GM23338 (cell line): ENCODE results near the gene UBE2K. TPM values are rescaled to one million over a fixed set of nuclear protein-coding genes. Genes with fewer than 3 reads are reported as not detected.
"Not testable (repeated sequence)": the region's sequence is repeated elsewhere in the genome, so short reads cannot be mapped to it uniquely, and the experiment has no call there.

Experiments used
- ATAC-seq: fragments of 200-7000 bp; cut with Tn5 transposase; 3 replicates; pipeline ENCODE4 v1.9.1; 2020
- DNase-seq: peaks from one replicate; pipeline ENCODE4 v3.0.0-alpha.2; 2015; ENCODE audit warnings: low spot score
- H2AFZ ChIP-seq: fragments of 200-600 bp; sonication (generic); 2 replicates; pipeline ENCODE4 v1.8.0; 2016; ENCODE audit warnings: antibody characterized with exemption, mild to moderate bottlenecking, moderate library complexity
- H3F3A ChIP-seq: fragments of 200-600 bp; sonication (generic); replicated peaks from 2 replicates; pipeline ENCODE4 v1.8.0; 2017; ENCODE audit warnings: antibody characterized with exemption, mixed run types, low read depth
- H3K27ac ChIP-seq: fragments of 200-600 bp; sonication (generic); 2 replicates; pipeline ENCODE4 v1.6.1; 2016; ENCODE audit warnings: low read depth
- H3K27me3 ChIP-seq: fragments of 200-600 bp; sonication (generic); 2 replicates; pipeline ENCODE4 v1.8.0; 2016; ENCODE audit warnings: mild to moderate bottlenecking, mixed run types, moderate library complexity; ENCODE audit not compliant: insufficient read depth
- H3K36me3 ChIP-seq: fragments of 200-600 bp; sonication (generic); 2 replicates; pipeline ENCODE4 v1.8.0; 2016; ENCODE audit warnings: mild to moderate bottlenecking; ENCODE audit not compliant: insufficient read depth
- H3K4me1 ChIP-seq: fragments of 200-600 bp; sonication (generic); 2 replicates; pipeline ENCODE4 v1.8.0; 2016; ENCODE audit warnings: mild to moderate bottlenecking, moderate library complexity; ENCODE audit not compliant: insufficient read depth
- H3K4me2 ChIP-seq: fragments of 200-600 bp; sonication (generic); 2 replicates; pipeline ENCODE4 v1.7.1; 2017; ENCODE audit warnings: mixed run types
- H3K4me3 ChIP-seq: fragments of 200-600 bp; sonication (generic); 2 replicates; pipeline ENCODE4 v1.6.1; 2016; ENCODE audit warnings: mixed run types
- H3K79me2 ChIP-seq: fragments of 200-600 bp; sonication (generic); replicated peaks from 2 replicates; pipeline ENCODE4 v1.8.0; 2017; ENCODE audit warnings: mild to moderate bottlenecking; ENCODE audit not compliant: insufficient read depth
- H3K9me2 ChIP-seq: fragments of 200-600 bp; sonication (generic); 2 replicates; pipeline ENCODE4 v1.8.0; 2017; ENCODE audit not compliant: insufficient read depth
- H4K20me1 ChIP-seq: fragments of 200-600 bp; sonication (generic); replicated peaks from 2 replicates; pipeline ENCODE4 v1.8.0; 2017; ENCODE audit warnings: mild to moderate bottlenecking; ENCODE audit not compliant: insufficient read depth
- H3K27ac Mint-ChIP-seq: 2 replicates; pipeline ENCODE4 v1.8.0; 2020; ENCODE audit warnings: inconsistent platforms, mild to moderate bottlenecking, moderate library complexity, mixed read lengths
- H3K27me3 Mint-ChIP-seq: 3 replicates; pipeline ENCODE4 v1.8.0; 2022; ENCODE audit warnings: low read depth, mild to moderate bottlenecking, moderate library complexity, mixed read lengths, inconsistent platforms; ENCODE audit not compliant: insufficient read depth, poor library complexity
- H3K36me3 Mint-ChIP-seq: 3 replicates; pipeline ENCODE4 v1.8.0; 2021; ENCODE audit warnings: low read depth, mild to moderate bottlenecking, inconsistent platforms, moderate library complexity, mixed read lengths
- H3K4me1 Mint-ChIP-seq: 3 replicates; pipeline ENCODE4 v1.8.0; 2020; ENCODE audit warnings: mild to moderate bottlenecking, inconsistent platforms, mixed read lengths
- H3K4me3 Mint-ChIP-seq: 3 replicates; pipeline ENCODE4 v1.8.0; 2021; ENCODE audit warnings: moderate library complexity, mild to moderate bottlenecking, inconsistent platforms, mixed read lengths
- H3K9me3 Mint-ChIP-seq: 3 replicates; pipeline ENCODE4 v1.8.0; 2020; ENCODE audit warnings: moderate library complexity, mild to moderate bottlenecking, inconsistent platforms, mixed read lengths
- ETS1 ChIP-seq: IDR thresholded peaks from 2 replicates; pipeline ENCODE4 v1.6.1; 2016; ENCODE audit warnings: antibody characterized with exemption
- EZH2 ChIP-seq: fragments of 200-600 bp; sonication (generic); IDR thresholded peaks from one replicate; pipeline ENCODE4 v1.8.0; 2017; ENCODE audit warnings: antibody characterized with exemption, mild to moderate bottlenecking, low read depth; ENCODE audit not compliant: unreplicated experiment
- EZH2phosphoT487 ChIP-seq: fragments of 200-600 bp; sonication (generic); IDR thresholded peaks from one replicate; pipeline ENCODE4 v1.8.1; 2018; ENCODE audit warnings: antibody characterized with exemption; ENCODE audit not compliant: unreplicated experiment
- NANOG ChIP-seq: IDR thresholded peaks from 2 replicates; pipeline ENCODE4 v1.6.1; 2016; ENCODE audit warnings: antibody characterized with exemption, borderline replicate concordance
- REST ChIP-seq: IDR thresholded peaks from one replicate; pipeline ENCODE4 v1.6.1; 2018; ENCODE audit warnings: antibody characterized with exemption; ENCODE audit not compliant: unreplicated experiment
- STAT1 ChIP-seq: IDR thresholded peaks from one replicate; pipeline ENCODE4 v1.6.1; 2016; ENCODE audit warnings: antibody characterized with exemption; ENCODE audit not compliant: unreplicated experiment
- ZNF114 ChIP-seq: fragments of 250-450 bp; sonication (Bioruptor Pico); IDR thresholded peaks from 2 replicates; pipeline ENCODE4 v1.5.0; 2020; ENCODE audit warnings: mild to moderate bottlenecking, moderate library complexity
- polyA plus RNA-seq: library from polyadenylated mRNA; unstranded; fragments of >200 nt; fragmentation: Nextera tagmentation; extraction: Ambion mirVana; gene quantifications from 2 replicates; pipeline ENCODE4 v1.2.1, GENCODE V29; 2016
- total RNA-seq: library from RNA; depleted of rRNA; stranded (reverse); fragments of >200 nt; shearing (Covaris generic); gene quantifications from 2 replicates; pipeline ENCODE4 v1.2.3, GENCODE V29; 2014

Gene UBE2K
- total and polyA plus RNA-seq, 2 experiments from 2014 or later, result 97.7 to 207 TPM

- no peak for TF ChIP-seq REST
- no peak for TF ChIP-seq ETS1
- no peak for TF ChIP-seq ZNF114 (CRISPR knock-in tag)
- TF ChIP-seq EZH2, result no peak
- no peak for TF ChIP-seq STAT1
- no peak for TF ChIP-seq EZH2phosphoT487
Measured at GRCh38 chr4:39655876-39656275, 42.1 kb upstream of the UBE2K start (continued).

- not testable (repeated sequence) for H3K9me3 Mint-ChIP-seq
Measured at GRCh38 chr4:39656638-39657037, 41.3 kb upstream of the UBE2K start.

GRCh38 chr4:39657465-39657864 is 40.5 kb upstream of the UBE2K start:
- H3K4me3 ChIP-seq, result no peak overlapping the region
- DNase-seq (no peak), ATAC-seq (no peak)
- no peak for TF ChIP-seq NANOG
- H3K9me2 ChIP-seq, result no peaks in the 10 kb centered on the region
- Mint-ChIP-seq H3K4me1 (no peaks in the 10 kb centered on the region), H3K9me3 (no peaks in the 10 kb centered on the region), H3K27ac (no peak overlapping the region), H3K36me3 (no peaks in the 10 kb centered on the region), H3K4me3 (no peak overlapping the region), H3K27me3 (no peaks in the 10 kb centered on the region)
- no peaks in the 10 kb centered on the region for H3K4me1 ChIP-seq
- no peak overlapping the region for H2AFZ ChIP-seq
- 0 out of 2 replicates have a peak overlapping the region, but pooled peaks have one; percentile 15 for H3K27ac ChIP-seq
- H3K27me3 ChIP-seq, result no peaks in the 10 kb centered on the region
- H3K36me3 ChIP-seq, result no peaks in the 10 kb centered on the region
- no peaks in the 10 kb centered on the region for H3K79me2 ChIP-seq
- no peaks in the 10 kb centered on the region for H4K20me1 ChIP-seq
- H3K4me2 ChIP-seq, result no peak overlapping the region
- H3F3A ChIP-seq, result no peaks in the 10 kb centered on the region

More at GRCh38 chr4:39656638-39657037, 41.3 kb upstream of the UBE2K start:
- not testable (repeated sequence) for H3K4me3 ChIP-seq, H3K4me1 ChIP-seq, H3K36me3 ChIP-seq, H3K79me2 ChIP-seq, H3K36me3 Mint-ChIP-seq, H3K27me3 ChIP-seq, H3K27ac ChIP-seq, H3K4me3 Mint-ChIP-seq, H3K9me2 ChIP-seq, H3K4me1 Mint-ChIP-seq, H3K4me2 ChIP-seq, DNase-seq, H4K20me1 ChIP-seq, H3K27me3 Mint-ChIP-seq, H3F3A ChIP-seq, H3K27ac Mint-ChIP-seq, ATAC-seq, H2AFZ ChIP-seq
